AG20443 (cell line): Measurements from ENCODE around the gene GATB.
A peak's percentile ranks its signal among the peaks of the same experiment; 100 is the strongest.

Source experiments
- DNase-seq: peaks from one replicate; pipeline ENCODE4 v3.0.0; 2012; ENCODE audit warnings: low spot score, mixed read lengths

Gene GATB

DNA sequence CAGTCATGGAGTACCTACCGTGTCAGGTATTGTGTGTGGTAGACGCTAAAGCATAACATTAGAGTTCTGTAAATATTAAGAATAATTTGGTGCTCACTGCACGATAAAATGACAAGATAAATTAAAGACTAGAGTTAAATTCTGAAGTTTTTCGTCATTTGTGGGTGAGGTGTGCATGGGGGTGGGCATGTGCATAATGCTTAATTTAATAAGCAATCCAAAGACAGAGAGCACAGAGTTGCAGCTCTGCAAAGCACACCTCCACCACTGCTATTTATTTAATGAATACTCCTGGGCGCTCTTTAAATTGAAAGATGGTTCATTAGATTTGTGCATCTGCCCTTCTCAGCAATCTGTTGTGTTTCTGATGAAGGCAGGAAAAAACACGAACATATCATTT lies 62.6 kb downstream of the GATB start:
- no peak for DNase-seq

DNA sequence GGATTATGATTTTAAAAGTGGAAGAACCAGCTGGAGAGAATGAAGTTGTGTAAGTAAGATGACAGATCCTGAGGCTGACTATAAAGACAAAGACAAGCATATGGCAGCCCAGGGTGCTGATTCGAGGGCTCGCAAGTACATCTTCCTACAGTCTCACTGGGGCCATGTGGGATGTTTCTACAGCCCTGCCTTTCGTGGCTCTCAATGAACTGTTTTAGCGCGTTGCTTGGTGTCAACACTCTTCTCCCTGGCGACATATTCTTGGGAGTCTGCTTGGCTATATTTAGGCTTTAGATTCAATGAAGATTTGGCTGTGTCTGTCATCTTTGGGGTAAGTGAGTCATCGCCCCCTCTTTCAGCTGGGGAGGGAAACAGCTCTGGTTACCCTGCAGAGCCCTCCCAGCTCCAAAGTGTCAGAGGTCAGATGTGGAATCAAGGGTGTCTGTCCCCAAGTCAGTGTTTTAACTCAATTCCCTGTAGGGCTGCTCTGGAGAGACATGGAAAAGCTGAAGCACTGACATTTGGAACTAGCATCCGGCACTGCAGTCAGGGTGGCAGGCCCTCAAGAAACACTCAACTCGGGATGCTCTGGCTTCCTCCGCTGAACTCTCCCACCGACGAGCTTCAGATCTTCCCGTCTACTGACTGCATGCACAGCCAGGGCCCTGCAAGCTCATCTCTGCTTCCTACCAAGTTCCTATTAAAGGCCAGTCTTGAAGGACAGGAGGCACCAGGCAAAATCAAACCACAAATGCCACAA lies 65.7 kb downstream of the GATB start:
- DNase-seq: no peak

DNA sequence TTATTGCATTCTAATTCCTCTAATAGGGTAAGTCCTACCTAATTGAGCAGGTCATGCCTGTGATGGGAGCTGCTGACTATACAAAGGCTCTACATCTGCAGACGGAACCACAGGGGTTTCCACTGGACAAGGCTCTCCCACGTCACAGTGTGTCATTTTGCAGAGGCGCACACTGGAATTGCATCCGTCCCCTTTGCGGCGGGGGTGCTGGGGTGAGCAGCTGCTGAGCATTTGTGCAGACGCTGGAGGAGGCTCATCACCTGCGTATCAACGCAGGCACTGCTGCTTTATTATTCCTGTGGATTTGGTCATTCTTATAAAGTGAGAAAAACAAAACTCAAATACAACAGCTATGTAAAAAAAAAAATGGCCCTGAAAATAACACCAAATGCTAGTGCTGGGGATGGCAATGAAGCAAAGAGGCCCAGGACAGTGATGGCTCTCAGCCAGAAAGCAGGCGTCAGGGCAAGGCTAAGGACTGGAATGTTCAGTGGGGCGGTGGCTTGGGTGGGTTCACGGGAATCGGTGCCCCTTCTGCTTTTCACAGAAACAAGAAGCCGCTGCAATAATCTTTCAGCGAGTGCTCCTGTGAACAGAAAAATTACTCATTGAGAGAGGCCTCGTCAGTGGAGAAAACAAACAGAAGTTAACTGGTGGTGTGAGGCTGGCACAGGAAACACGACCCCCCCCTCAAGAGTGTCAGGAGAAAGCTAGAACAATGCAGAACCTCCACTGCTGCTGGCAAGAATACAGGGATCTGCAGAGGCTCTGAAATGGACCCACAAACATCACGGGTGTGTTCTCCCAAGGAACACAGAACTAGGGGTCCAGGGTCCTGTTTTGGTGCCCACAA lies 67.8 kb downstream of the GATB start:
- DNase-seq: no peak

DNA sequence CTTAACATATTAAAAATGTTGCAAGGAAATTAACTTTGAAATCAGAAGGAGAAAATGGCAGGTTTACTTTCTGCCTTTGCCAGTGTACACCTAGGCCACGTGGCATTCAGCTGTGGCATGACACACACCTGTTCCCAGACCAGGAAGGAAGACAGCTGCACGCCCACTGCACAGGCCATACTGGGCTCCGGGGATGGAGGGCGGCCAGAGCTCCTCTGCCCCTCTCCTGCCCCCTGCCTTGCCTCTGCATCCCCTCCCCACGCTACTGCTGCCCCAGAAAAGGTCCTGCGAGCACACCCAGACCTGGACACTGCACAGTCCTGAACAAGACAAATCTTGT lies 68.4 kb downstream of the GATB start:
- no peak for DNase-seq

DNA sequence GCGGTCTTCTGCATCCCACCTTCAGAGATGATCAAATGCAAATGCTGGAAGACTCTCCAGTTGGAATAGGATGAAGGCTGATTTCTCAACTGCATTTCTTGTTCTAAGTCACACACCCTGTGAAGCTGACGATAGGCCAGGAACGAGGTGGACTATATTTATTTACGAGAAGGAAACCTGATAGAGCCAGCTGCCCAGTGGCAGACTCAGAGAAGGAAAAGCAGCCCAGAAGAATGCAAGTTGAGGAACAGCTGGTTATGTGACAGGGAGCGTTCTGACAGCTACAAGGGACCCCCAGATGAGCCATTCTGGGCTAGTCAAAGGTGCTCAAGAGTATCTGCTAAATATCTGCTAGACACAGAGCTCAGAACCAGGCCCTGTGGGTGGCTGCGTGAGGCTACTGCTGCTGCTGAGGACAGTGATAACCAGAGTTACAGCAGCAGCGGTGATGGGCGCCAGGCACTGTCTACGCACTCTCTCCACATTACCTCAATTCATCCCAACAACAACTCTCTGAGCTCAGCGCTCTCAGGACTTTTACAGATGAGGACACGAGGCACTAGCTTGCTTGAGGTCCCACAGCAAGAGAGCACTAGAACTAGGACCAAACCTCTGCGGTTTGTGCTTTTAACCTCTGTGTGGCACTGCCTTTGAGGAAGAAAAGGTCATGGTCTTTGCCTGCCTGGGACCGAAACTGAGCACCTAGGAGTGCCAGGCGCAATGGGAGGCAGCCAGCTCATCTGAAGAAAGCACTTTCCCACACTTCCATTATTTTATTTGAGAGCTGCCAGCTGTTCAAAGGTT lies 69.0 kb downstream of the GATB start:
- no peak for DNase-seq

DNA sequence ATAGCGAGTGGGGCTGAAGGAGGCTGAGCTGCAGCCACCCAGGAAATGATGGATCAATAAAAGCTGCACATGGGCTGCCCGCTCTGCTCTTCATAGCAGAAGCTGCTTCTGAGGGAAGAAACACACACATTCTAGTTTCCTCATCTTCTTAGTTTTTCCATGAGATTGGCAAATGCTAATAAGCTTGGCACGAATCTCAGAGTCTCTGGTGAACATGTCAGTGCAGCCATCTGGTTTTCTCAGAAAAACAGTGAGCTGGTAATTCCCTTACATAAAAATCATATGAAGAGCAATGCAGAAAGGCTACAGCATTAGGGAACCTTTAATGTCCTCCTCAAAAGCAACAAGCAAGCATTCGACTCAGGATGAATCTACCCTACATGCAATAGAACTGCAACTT lies 69.9 kb downstream of the GATB start:
- DNase-seq: peak; percentile 47

DNA sequence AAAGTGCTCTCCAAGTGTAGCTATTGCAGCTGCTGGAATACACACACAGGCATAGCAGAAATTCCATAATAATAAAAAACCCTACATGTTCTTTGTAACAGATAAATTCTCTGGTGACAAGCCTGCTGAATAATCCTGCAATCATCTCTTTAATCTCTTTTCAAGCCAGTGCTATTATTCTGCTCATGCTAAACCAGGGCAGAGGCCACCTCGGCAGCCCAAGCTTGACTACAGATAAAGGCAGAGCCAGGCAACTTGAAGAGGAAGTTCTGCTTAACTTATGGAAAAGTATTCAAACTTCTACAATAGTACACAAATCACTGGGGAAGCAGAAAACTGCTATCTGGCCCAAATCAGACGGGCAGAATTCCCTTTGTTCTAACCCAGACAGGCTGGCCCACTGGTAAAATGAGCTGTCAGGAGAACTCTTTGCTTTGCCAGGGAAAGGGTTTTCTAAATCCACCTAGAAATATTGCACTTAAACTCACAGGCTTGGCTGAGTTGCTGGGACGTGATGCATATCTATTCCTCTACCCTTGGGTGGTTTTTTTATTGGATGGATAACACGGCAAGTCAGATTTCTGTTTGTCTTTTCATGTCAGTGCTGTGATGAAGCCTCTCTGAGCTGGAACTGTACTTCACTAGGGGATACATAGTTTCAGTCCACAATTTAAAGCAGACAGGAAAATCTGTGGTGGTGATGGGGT lies 70.5 kb downstream of the GATB start:
- peak; percentile 62 for DNase-seq

DNA sequence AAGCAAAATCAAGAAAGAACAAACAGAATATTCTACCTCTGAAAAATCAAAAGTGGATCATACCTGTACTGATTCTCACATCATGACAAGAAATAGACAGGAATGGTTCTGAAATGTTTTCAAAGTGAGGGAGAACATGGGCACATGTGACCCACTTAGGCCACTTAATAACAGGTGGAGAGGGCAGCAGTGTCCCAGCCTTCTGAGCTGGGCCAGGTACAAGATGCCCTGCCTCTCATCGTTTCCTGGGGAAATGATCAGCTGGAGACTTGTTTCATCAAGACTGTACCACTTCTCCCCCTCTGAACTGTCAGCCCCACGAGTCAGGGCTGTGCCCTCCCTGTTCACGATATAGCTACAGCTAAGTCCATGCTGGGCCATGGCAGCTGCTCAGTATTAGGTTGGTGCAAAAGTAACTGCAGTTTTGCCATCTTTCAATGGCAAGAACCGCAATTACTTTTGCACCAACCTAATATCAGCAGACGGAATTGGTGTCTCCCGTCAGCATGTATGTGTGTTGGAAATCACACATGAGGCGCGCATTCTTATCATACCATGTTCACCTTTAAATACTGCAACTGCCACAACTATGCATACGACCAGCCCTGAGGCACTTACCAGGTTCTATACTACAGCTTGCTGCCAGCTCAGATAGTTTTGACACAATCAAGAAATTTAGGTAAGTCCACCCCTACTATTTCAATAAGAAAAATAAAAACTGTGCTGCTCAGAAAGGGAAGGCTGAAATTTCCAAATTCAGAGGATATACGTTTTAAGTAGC lies 71.4 kb downstream of the GATB start:
- DNase-seq: no peak

DNA sequence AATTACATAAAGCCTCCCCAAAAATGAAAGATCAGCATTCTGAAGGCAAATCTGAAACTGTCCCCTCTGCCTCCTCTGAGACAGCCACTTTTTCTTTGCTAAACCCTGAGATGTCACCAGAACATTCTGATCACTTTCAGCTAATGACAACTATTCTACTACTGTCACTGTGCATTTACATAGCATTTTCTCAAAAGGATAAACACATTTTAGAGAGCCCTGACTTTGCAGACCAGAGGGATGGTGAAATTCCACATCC lies 72.1 kb downstream of the GATB start:
- DNase-seq: no peak

DNA sequence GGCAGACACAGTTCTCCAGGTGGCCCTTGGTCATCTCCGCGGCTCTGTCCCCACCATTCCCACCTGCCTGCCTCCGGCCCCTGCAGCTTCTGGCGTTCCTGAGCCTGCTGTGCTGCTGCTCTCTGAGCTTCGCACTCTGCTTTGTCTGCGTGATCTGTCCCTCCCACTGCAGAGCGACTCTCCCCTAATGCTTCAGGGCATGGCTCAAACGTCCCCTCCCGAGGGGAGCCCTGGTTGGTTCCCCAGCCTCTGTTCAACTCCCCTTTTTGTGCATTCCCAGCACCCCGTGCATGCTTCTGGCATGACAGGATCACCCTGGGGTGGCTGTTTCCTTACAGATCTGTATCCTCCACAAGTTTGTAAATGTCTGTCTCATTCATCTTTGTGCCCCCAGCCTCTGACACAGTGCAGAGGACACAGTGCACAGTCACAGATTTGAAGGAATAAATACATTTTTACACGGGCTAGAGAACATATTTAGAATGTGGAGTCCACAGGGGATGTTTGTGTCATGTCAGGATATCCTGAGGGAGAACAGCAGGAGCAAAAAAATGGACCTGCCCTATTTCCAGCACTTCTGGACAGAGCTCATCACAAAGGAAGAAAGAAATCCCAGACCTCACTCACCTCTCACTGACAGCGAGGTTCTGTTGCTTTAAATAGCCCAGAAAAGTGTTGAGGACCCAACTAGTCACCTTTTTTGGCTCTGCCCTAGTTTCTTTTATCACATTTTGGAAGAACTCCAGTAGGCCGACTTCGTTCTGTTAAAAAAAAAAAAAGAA lies 72.6 kb downstream of the GATB start:
- DNase-seq: peak; percentile 16

DNA sequence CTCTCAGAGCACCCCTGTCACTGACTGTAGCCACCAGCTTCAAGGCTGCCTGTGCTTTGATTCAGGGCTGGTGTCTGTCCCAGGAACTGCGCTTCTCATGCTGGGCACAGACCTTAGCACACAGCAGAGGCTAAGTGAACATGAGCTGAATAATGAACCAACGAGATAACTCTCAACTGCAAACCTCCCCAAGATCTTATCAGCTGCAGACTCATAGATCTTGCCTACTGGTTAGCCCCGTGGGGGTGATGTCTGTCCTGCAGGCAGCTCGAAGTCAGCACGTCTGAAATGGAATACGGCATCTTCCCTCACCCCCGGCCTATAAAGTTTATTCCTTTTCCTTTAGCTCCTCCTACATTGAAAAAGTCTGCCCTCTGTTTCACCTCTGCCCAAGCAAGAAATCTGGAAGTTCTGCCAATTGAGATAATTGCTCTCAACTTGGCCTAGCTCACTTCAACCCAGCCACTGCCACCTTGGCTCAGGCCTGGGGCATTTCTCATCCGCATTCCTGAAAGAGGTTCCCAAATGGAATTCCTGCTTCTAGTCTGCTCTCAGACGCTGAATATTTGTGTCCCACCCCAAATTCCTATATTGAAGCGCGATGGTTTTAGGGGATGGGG lies 73.7 kb downstream of the GATB start:
- no peak for DNase-seq

DNA sequence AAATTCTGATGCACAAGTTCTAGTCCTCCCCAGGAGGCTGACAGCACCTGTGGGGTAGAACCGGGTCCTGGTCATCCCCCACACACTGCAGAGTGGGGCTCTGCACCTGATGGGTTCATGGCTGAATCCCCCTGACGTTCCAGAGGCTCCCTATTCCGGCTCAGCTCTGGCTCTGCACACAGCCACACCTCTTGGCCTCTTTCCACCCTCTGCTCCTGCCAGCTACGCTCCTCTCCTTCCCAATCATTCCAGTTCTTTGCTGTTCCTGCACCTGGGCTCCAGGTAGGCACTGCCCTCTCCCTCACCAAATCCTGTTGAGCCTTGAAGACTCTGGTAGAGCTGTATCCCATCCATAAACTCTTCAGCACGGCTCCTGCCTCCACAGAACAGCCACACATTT lies 75.5 kb downstream of the GATB start:
- no peak for DNase-seq

DNA sequence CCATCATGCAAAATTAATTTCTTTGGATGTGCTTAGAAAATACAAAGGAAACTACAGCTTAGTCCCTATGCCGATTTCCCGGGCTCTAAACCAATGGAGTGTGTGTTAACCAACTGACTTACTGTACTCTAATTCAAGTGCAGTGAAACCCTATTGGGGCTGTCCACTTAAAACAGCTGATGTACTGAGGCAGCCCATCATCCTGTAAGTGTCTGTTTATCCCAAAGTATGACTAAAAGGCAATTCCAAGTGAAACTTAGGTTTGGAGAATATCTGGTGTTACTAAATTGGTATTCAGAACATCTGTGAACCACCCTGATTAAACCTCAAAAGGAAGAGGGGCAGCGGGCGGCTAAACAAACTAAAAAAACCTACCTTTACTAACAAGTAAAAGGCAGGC lies 79.7 kb downstream of the GATB start:
- no peak for DNase-seq

DNA sequence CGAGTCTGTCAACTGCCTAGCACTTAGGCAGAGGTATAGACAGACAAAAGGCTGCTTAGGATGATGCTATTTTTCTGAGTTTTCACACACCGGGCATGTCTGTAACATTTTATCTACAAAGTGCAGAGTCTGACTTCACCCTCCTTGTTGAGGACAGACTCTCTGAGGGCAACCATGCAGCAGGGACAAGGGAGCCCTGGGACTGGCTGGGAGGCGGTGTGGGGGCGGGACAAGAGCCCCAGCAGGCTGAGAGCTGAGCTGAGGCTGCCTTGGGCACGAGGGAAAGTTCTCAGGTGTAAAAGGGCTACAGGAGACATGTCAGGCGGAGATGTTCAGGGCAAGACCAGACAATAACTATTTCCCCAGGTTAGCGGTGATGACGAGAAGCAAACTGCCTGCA lies 81.6 kb downstream of the GATB start:
- no peak for DNase-seq

DNA sequence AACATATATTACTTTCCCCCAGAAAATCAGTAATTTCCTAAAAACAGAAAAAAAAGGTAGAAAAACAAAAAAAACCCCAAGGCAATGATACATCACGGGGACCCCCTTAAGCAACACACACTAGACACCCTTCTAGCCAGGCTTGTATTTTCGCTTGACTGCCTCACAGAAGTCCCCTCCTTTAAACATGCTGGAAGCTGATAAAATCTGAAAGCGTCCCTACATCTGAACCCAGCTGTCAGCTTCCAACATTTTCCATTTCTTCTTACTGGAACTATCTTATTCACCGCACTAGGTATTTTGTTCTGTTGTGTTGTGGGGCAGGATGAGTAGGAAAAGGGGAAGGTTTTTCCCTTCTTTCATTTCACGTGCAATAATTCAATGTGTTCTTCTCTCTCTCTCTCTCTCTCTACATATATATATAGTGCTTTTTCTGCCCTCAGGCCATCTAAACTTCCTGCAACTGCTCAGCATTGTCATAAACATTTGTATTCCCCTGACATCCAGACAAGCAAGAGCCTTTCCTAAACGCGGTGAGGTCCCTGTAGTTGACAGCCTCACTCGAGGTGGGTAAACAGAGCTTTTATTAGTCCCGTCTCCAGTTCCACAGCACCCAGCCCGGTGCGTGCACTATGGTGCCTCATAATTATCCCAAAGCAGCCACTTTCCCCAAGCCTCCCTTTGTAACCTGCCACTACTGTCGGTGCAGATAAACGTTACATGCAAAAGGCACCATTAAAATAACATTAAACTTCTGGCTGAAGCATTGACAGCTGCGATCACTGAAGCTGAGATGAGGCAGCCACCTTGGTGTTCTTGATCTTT lies 82.5 kb downstream of the GATB start:
- no peak for DNase-seq

DNA sequence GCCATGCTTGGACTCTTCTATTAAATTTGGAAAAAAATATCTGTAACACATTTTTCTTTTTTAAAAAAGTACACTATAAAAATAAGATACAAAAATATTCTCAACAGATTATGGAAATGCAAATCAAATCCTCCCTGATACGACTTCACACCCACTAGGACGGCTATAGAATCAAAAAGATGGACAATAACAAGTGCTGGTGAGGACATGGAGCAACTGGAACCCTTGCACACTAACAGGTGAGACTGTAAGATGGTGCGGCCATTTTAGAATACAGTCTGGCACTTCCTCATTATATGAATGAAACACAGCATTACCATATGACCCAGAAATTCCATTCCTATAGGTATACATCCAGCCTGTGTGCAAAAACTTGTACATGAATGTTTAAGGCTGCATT lies 83.6 kb downstream of the GATB start:
- no peak for DNase-seq

DNA sequence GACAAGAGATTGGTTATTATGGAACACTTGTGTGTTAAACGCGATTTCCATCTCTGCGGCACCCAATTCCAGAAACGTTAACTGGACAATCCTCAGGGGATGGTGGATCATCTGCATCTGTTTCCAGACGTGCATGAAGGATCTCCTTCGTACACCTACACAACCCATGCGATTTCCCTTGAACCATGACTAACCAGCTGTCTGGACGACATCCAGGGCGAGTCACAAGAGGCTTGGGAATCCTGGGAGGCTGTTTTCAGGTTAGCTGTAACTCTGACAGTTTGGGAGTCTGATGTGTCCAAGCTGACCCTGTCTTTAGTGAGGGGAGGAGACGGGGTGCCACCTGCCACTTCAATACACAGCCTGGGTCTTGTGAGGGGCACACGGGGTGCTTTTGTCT lies 84.5 kb downstream of the GATB start:
- DNase-seq: peak; percentile 72

DNA sequence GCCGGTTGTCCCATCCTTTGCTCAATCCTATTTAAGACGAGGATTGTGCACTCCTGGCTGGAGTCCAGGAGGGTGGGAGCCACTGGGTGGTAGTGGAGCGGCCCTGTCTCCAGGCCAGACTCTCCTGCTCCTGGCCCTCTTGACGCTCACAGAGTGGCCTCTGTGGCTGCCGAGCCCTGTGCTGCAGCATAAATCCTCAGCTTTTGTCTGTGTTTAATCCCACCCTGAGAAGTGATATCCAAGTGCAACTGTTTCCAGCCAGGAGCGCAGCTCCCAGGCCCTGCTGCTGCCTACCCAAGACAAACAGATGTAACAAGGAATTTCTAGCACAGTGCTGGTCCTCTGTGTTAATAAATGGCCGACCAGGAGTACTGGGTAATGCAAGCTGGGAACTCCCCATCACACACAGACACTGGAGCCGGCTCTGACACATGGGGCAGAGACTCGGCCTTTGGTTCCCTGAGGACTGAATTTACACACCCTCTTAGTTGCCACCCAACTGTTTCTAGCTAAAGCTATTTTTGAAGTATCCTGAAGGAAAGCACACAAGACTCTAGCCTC lies 85.3 kb downstream of the GATB start:
- no peak for DNase-seq

DNA sequence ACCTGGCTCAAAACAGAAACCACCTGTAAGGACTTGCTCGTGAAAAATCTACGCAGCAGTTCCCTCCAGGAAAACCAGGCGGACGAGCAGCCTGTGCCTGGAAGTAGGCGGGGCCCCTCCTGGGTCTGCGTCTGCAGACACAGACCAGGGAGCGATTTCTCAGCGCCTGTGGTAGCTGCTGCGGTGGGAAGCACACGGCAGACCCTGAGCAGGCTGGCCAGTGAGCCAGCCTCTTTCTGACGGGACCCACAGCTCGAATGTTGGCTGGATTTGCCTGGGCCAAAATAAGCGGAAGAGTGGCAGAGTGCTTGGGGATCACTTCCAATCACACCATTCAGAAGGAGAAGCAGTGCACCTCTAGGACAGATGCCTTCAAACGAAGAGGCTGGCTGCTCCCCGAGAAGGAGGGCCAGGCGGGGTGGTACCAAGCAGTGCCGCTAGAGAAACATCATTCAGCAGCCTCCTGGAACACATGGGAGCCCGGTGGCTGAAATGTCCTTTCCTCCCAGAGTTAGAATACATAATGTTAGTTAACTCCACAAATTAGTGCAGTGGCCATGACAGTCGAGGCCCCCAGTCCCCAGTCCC lies 85.9 kb downstream of the GATB start:
- DNase-seq: peak; percentile 68
